Medulla oblongata (tissue), 1 donor: Measurements from ENCODE around the gene NRL.

ENCODE experiments used
- DNase-seq: peaks from one replicate; pipeline ENCODE4 v3.0.0-alpha.2; 2015; ENCODE audit errors: extremely low spot score

Gene NRL

GRCh38 chr14:24080888-24081738, 33.6 kb downstream of the NRL start:
- DNase-seq: peak; percentile 78

DNA sequence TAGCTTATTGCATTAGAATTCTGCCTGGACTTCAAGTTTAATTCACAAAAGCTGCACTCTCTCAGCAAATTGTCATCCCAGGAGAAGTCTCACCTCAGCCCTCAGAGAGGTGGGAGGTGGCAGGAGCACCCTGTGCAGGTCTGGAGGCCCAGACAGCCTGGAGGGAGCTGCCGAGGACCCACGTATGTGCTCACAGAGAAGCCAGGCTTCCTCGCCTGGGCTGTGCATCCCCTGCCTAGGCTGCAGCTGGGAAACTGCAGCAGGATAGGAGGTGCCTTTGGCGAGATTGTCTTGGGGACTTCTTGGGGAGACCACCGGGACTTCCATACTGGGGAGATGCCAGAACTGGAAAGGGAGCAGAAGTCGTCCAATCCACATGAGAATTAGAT, 34.6 kb downstream of the NRL start:
- no peak for DNase-seq

GRCh38 chr14:24079491-24080141, 35.1 kb downstream of the NRL start:
- DNase-seq: peak; percentile 35

GRCh38 chr14:24078146-24078545, 36.6 kb downstream of the NRL start:
- DNase-seq: no peak

DNA sequence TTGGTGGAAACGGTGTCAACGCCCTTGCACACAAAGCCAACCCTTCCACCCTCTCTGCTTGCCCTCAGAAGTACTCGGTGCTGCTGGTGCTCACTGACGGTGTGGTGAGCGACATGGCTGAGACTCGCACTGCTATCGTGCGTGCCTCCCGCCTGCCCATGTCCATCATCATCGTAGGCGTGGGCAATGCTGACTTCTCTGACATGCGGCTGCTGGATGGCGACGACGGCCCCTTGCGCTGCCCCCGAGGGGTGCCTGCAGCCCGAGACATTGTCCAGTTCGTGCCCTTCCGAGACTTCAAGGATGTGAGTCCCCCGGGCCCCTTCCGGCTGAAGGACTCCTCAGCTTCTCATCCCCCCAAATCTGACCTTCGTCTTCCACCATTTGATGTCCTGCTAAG, 37.7 kb downstream of the NRL start:
- no peak for DNase-seq

- DNase-seq: no peak
Observed at GRCh38 chr14:24076302-24076601, 38.5 kb downstream of the NRL start.

DNA sequence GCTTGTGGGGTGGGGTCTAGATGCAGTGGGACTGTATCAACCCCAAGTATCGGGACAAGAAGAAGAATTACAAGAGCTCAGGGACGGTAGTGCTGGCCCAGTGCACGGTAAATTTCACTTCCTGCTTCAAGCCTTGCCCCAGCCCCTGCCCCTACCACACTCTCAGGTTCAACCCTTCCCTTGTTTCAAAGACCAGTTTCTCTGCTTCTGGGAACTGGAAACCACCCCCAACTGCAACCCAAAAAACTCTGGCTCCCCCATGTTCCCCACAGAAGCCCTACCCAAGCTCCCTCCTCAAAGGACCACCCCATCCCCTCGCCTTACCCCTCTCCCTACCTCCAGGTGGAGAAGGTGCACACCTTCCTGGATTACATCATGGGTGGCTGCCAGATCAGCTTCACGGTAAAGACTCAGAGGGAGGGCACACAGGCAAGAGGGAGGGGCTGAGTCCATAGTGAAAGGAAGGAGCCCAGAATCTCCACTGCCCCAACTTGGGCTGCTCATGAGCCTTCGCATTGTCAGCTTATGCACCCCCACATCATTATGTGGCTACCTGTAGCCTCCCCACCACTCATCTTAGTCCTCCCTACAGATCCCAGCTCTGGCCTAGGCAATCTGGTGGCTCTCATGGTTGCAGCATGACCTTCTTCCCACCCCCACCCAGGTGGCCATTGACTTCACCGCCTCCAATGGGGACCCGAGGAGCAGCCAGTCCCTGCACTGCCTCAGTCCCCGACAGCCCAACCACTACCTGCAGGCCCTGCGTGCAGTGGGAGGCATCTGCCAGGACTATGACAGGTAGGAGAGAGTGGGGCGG, 39.1 kb downstream of the NRL start:
- DNase-seq: no peak

DNA sequence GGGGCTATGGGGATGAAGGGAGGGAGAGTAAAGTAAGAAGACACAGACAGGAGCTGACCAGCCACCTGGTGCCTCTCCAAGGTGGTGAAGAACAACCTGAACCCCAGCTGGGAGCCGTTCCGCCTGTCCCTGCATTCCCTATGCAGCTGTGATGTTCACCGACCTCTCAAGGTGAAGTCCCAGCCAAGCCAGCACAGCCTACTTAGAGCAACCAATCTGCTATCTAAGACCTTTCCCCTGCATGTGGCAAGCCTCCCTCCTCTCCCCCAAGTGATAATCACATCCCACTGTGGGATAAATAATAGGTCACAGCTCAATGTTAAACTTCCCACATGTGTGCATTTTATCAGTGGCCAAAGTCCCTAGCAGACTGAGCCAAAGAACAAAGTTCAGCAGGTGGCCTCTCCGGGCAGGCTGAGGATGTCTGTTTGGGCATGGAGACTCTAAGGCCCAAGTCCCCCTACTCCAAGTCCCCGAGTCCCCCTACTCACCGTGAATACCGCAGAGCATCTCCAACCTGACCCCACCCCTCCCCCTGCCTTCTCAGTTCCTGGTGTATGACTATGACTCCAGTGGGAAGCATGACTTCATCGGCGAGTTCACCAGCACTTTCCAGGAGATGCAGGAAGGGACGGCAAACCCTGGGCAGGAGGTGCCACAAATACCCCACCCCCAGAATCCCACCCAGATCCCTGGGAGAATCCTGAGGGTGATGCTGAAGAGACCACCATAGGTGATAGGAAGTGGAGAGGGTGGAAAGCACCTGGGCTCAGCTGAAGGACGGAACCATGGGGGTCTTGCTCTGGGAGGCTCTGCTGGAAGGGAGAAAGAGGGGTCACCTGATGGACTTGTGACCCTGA, 39.9 kb downstream of the NRL start:
- no peak for DNase-seq

- DNase-seq: no peak
Observed at GRCh38 chr14:24072881-24073877, 41.6 kb downstream of the NRL start.

DNA sequence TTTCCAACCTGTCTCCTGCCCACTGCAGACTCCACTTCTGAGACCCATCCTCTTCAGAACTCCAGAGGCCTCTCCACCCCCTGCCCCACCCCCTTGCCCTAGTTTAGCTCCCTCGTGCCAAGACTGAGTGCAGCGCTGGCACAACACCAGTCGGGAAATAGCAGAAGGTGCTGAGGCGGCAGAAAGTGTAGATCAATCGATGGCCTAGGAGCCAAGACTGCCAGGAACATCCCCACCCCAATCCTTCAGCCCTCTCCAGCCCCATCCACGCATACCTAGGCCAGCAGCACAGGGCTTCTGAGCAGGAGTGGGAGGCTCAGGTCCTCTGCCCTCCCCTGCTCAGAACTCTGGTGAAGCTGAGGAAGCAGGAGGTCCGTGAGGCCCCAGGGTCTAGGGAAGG, 42.3 kb downstream of the NRL start:
- DNase-seq: peak; percentile 57

- DNase-seq: no peak
Observed at GRCh38 chr14:24071836-24072430, 42.8 kb downstream of the NRL start.

DNA sequence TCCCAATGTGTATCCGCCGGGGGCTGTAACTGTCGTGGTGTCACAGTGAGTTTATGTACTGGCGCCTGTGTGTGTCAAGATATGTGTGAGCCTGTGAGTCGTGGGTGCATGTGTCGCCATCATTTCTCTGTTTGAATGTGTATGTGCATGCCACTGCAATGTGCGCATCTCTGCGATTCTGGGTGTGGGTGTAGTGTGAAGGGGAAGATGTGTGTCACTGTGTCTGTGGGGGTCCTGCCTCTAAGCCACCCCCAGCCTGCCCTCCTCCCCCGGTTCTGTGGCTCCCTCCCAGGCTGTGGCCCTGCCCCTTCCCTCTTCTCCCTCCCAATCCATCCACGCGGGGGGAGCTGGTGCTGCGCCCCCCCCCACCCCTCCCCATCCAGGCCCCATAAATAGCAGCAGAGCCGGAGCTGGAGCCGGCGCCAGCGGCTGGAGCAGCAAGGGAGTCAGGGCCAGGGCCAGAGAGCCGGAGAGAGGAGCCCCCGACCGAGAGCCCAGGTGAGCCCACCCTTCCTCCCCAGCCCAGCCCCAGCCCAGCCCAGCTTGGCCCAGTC, 43.5 kb downstream of the NRL start, which contains the start of gene CPNE6:
Gene CPNE6 (plus strand): TSS at position 419 of the 554 bp plus-strand sequence. CDS start 1,375 bp downstream, outside the sequence.
- no peak for DNase-seq

DNA sequence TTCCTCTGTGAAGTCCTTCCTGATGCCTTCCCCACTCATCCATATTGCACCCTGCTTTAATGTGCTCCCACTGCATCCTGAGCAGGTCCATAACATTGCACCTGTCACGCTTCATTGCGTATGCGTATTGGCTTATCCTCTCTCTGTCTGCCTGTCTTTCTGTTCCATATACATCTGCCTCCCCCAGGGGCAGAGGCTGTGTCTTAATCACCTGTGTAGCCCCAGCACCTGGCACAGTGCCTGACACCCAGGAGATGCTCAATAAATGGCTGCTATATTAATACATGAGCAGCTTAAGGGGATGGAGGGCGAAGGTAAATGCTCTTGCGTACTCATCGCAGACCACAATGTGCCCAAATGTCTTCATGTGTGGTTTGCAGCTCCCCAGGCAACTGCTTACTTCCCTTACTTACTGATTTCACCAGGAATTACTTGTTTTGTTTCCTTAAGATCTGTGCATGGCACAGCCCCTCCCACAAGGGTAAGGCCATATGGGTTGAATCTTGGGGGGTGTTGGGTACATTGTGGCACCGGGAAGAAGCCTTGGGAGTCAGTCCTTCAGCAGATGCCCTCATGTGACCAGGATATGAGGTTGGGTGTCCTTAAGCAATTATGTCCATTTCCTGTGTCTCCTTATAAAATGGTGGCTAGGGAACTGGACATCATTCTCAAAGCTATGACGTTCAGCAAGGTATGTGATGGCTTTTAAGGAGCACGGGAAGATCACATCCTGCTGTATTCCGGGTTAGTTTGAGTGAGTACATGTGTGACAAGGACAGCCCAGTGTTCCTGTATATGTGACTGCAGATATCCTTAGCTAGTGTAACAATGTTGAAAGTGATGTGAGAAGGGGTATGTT, 44.2 kb downstream of the NRL start:
- no peak for DNase-seq

GRCh38 chr14:24069411-24069735, 45.4 kb downstream of the NRL start:
- DNase-seq: no peak

GRCh38 chr14:24068711-24069410, 45.9 kb downstream of the NRL start:
- no peak for DNase-seq

DNA sequence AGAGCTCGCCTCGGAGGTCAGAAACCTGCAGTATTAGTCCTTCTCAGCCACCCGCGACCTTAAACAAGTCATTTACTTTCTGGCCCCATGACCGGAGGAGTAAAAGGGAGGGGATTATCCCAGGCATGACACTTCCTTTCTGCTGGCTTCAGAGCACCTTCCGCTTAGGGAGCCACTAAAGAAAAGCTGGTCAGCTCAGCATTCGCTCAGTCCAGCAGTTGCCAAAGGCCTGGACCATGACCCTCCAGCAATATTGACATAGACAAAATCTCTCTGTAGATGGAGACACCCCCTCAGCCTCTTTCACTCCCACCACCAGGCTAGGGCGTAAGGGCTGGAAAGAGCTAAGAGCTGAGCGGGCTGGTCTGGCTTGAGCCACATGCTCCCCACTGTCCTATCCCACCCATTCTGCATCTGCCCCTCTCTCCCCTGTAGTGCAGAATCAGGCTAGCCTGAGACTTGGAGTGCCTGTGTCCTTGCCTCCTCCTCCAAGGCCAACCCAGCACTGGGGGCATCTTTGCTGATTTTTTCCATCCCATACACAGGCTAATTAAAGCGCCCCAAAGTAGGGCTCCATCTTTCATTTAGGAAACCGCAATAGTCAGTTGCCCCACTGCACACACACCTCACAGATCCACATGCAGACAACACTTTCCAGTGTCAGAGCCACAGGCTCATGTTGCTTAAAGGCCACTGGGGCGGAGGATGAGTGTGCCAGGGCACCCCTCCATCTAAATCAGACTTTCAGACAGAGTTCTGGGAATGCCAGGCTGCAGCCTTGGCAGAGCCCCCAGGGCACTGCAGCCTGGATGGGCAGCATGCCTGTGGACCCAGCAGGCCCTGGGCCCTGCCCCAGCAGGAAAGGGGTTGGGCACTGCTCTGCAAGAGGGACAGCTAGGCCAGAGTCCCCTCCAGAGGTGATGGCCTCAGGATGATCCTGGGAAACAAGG, 47.3 kb downstream of the NRL start:
- peak; percentile 66 for DNase-seq
